GM21528 (cell line): ENCODE data around the gene HP.

Experiments used
- ATAC-seq: cut with Tn5 transposase; IDR thresholded peaks from one replicate; pipeline ENCODE4 v1.9.1; 2021; ENCODE audit warnings: mild to moderate bottlenecking, moderate library complexity; ENCODE audit not compliant: unreplicated experiment, low FRiP score

HP gene

GRCh38 chr16:72083778-72084404 is 29.6 kb downstream of the HP start:
- no peak for ATAC-seq

DNA sequence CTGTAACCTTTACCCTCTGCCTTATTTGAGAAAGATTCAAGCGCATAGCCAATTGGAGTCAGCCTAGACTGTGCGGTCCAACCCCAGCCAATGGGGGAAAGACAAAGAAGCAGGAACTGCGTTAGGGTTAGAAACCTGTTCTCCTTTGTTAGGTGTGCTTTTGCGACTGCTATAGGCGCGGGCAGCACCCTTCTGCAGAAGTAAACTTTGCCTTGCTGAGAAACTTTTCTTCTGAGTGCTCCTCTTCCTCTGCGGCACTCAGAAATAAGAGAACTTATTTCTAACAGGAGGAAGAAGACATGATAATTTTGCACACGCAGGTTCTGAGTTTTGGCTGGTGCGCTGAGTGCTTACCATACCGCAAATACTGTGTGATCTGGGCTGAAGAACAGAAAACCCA is 30.1 kb downstream of the HP start:
- no peak for ATAC-seq

GRCh38 chr16:72085002-72085401 is 30.7 kb downstream of the HP start:
- no peak for ATAC-seq

DNA sequence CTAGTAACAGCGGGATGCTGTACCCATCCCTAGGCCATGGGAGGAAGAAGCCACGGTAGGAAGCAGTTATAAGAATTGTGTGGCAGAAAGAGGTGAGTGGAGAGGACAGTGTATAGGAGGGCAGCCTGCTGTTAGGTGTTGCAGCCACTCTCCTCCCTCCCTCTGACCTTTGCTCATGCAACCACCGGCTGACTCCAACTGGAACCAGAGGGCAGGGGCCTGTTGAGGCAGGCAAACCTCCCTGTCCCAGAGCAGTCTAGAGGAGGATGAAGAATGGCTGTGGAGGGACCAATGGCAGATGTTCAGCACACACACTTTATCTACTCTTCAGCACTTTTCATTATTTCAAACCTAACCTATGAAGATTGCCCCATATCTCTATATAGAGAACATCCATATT is 36.9 kb downstream of the HP start:
- no peak for ATAC-seq

DNA sequence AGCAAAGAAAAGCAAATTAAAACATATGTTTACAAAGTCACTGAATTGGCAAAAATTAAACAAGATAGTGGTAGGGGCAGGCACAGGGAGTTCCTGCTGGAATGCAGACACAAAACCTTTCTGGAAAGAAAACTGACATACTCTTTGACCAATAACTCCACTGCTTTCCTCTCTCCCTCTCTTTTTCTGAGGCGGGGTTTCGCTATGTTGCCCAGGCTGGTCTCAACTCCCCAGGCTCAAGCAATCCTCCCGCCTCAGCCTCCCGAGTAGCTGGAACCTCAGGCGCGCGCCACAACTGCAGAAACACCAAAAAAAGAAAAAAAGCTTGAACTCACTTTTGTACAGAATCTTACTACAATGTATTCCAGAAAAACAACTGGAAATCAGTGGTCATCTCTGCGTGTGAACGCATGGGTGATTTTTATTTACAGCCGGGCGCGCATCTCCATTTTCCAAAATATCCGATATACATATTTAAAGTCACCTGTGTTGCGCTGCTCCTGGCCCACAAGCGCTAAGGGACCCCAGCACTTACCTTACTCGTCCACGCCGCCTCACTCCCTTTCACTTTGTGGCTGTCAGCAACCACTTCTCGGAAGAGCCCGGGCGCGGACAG is 38.6 kb downstream of the HP start:
- no peak for ATAC-seq

DNA sequence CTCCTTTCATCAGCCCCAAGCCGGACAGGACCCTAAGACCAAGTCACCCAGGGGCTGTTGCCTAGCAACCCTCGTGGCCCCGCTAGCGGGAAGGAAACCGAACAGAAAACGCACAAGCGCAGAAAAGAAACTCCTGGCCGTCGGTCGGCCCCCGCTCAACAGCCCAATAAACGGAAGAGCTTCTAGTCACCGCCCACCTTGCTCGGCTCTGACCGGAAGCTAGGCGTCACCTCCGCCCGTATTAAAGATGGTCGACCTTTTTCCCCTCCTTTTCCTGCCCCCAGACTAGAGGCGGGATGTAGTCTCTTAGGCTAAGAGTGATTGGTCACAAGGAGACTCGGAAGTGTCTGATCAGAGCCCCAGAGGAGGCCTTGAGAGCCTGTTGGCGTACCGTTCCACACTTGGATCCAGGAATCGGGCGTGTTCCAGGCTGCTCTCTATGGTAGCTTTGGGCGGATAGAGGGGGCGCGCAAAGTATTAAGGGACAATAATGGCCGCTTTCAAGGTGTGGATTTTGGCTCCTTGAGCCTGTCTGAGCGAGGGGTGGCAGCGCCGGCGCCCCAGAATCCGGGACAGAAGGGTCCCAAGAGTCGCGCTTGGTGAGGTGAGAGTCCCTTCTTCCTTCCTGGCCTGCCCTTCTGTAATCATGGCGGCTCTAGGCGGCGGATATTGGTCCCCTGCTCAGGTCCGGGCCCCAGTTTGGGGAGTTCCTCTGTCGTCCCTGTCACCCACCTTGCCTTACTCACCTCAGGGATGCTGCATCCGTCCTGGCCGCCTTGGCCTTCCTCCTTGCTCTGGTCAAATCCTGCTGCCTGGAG is 39.4 kb downstream of the HP start, which contains the start of the genes DHX38 and TXNL4B:
TSS of gene DHX38 (plus strand) at position 400 of the 818 bp plus-strand sequence. CDS start 2,311 bp downstream, outside the sequence.
TSS of gene TXNL4B (minus strand) at position 173 of the 818 bp plus-strand sequence. CDS start 2,871 bp downstream, outside the sequence.
- ATAC-seq = peak; percentile 99

DNA sequence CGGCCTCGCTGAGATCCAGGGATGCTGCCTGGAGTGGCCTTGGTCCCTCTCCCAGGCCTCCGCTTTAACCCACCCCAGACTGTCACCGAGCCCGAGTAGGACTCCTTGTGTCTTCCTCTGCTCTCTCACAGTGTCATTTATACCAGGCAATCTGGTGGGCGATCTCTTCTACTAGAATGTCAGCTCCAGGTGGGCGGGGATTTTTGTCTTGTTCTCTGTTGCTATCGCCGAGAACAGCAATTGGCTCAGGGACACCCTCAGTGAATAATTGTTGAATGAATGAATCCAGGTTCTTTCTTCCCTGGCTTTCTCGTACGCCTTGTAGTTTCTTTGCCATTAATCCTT is 39.9 kb downstream of the HP start:
- no peak for ATAC-seq

DNA sequence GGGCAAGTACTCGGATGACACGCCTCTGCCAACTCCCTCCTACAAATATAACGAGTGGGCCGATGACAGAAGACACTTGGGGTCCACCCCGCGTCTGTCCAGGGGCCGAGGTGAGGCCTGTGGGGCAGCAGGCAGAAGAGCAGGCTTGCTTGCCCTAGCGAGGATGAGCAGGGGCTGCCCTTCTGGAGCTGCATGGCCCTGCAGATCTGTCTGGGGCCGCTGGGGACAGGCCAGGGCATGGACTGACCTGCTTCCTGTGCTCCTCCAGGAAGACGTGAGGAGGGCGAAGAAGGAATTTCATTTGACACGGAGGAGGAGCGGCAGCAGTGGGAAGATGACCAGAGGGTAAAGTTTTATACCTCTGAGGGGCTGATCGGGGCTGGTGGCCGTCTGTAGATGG is 44.6 kb downstream of the HP start:
- ATAC-seq = no peak

GRCh38 chr16:72099377-72099818 is 45.1 kb downstream of the HP start:
- ATAC-seq = peak; percentile 63

- no peak for ATAC-seq
Observed at GRCh38 chr16:72101195-72101594, 46.9 kb downstream of the HP start.

GRCh38 chr16:72104905-72105304 is 50.6 kb downstream of the HP start:
- no peak for ATAC-seq

GRCh38 chr16:72105978-72106377 is 51.7 kb downstream of the HP start:
- ATAC-seq = no peak

- no peak for ATAC-seq
Observed at GRCh38 chr16:72107371-72107770, 53.1 kb downstream of the HP start.

DNA sequence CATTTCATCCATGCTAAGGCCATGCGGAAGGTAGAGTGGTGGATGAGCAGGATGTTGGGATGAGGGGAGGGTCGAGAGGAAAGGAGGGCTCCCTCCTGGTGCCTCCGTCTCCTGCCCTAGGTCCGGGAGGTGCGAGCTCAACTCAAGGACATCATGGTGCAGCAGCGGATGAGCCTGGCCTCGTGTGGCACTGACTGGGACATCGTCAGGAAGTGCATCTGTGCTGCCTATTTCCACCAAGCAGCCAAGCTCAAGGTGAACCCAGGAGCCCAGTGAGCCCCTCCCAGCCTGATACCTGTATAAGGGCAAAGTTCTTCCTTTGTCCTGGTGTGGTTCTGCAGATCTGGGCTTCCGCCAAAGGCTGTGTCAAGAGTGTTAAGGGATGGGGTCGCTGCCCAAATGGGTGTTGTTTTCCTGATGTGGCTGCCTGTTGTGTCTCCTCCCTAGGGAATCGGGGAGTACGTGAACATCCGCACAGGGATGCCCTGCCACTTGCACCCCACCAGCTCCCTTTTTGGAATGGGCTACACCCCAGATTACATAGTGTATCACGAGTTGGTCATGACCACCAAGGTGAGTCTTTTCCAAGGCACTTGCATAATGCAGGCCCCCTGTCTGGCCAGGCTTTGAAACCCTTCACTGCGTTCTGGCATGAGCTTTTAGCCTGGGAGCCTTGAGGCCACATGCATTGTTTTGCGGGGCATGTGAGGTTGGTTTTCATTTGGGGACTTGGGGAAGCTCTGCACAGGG is 54.2 kb downstream of the HP start:
- no peak for ATAC-seq

DNA sequence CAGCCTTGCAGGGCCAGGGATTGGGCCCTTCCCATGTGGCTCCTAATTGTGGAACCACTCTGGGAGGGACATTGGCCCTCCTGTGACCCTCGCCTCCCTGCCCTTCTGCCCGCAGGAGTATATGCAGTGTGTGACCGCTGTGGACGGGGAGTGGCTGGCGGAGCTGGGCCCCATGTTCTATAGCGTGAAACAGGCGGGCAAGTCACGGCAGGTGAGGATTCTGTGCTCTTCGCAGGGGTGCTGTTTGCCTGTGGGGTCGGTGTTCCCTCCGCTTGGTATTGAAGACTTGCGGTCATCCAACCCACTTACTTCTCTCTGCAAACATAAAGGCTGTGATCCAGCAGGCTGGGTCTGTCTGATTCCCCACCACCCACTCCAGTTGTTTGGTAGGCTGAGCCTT is 55.0 kb downstream of the HP start:
- ATAC-seq = no peak

DNA sequence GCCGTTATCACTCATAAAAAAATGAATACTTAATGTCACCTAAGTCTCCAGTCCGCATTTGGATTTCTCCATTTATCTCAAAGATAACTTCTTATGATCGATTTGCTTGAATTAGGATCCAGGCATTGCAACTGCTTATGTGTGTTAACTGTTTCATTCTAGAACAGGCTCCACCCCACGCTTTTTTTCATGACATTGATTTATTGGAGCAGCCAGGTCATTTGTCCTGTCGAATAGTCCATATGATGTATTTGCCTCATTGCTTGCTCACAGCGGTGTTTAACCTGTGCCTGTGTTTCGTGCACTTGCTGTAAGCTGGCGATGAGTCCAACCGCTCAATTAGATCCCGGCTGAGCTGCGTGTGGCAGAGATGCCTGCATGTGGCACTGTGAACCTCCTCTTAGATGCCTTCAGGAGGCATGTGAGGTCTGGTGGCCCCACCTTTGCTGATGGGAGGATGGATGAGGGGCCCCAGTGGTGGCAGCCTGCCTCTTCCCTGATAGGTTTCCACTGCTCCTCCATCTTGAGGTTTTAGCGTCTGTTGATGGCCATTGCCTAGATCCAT is 55.7 kb downstream of the HP start:
- ATAC-seq = no peak
